ENCODE results near the gene DNAH17. TPM values are rescaled to one million over a fixed set of nuclear protein-coding genes. Genes with fewer than 3 reads are reported as not detected.

DNAH17 gene
- total RNA-seq, 1 experiment from 2014 or later, result 0.13 TPM

- Histone ChIP-seq H2BK20ac (ENCODE audit: low read depth, low read length, poor library complexity, severe bottlenecking) (no peak overlapping the region), H2BK120ac (ENCODE audit: low read depth, low read length, poor library complexity, severe bottlenecking) (no peak overlapping the region), H4K5ac (ENCODE audit: insufficient read length, low read depth, low read length) (no peak overlapping the region), H3T11ph (ENCODE audit: low read length) (no peak overlapping the region), H4K8ac (replicated peaks; ENCODE audit: insufficient read length, low read depth, low read length) (no peak overlapping the region), H3K56ac (ENCODE audit: insufficient read length, low read depth, low read length) (no peak overlapping the region), H3K14ac (ENCODE audit: insufficient read depth, low read length) (no peak overlapping the region), H3K79me2 (ENCODE audit: insufficient read depth, low read length) (peaks cover 27% of the 10 kb centered on the region; the same call in 1 of the 2 replicates), H4K91ac (ENCODE audit: insufficient read length, low read depth, low read length) (no peak overlapping the region), H2AK5ac (ENCODE audit: insufficient read length, low read length) (no peak overlapping the region), H3K79me1 (ENCODE audit: insufficient read depth, low read depth, low read length, poor library complexity, severe bottlenecking) (peaks cover 9% of the 10 kb centered on the region), H3K4me1 (ENCODE audit: insufficient read depth, low read length) (0 out of 2 replicates have a peak, but pooled peaks cover 5% of the 10 kb centered on the region), H3K27me3 (ENCODE audit: insufficient read depth, low read length) (no peaks in the 10 kb centered on the region), H3K9me3 (ENCODE audit: control insufficient read depth, low read depth, low read length) (no peaks in the 10 kb centered on the region), H3K27ac (ENCODE audit: insufficient read length, low read depth, low read length) (no peak overlapping the region), H3K9ac (ENCODE audit: extremely low read depth, insufficient read length, low read length) (no peak overlapping the region), H3K23me2 (ENCODE audit: insufficient read length, low read depth, low read length, poor library complexity, severe bottlenecking) (no peaks in the 10 kb centered on the region), H2BK5ac (ENCODE audit: insufficient read length, low read length) (no peak overlapping the region), H3K18ac (ENCODE audit: insufficient read length, low read depth, low read length) (no peak overlapping the region), H2AFZ (ENCODE audit: low read length) (no peak overlapping the region), H4K20me1 (ENCODE audit: control insufficient read depth, insufficient read depth, insufficient read length) (no peaks in the 10 kb centered on the region), H3K4ac (ENCODE audit: low read depth, low read length) (no peak overlapping the region), H2BK15ac (ENCODE audit: low read depth, low read length) (no peak overlapping the region), H3K23ac (ENCODE audit: insufficient read length, low read depth, low read length) (no peak overlapping the region), H2BK12ac (ENCODE audit: insufficient read length, low read depth, low read length) (no peak overlapping the region), H3K4me2 (ENCODE audit: insufficient read depth, insufficient read length, low read length) (no peak overlapping the region)
- Mint-ChIP-seq H3K4me1 (peaks cover 12 to 16% of the 10 kb centered on the region in 2 experiments), H3K4me3 (no peak overlapping the region), H3K27me3 (ENCODE audit: low read depth) (no peaks in the 10 kb centered on the region), H3K36me3 (ENCODE audit: insufficient read depth in 1 of 3, low read depth in 3 of 3) (peaks cover 26 to 60% (median 54%) of the 10 kb centered on the region in 3 experiments; a peak in 6 of 7 replicates), H3K9me3 (no peaks in the 10 kb centered on the region), H3K27ac (peak overlapping the region in 2 of 3 experiments; percentile 62 to 91; a peak in 4 of 7 replicates)
- no peak for DNase-seq
- WGBS (ENCODE audit: extremely low coverage, insufficient read length, low lambda C conversion rate), result no CpG with 5 or more reads among the region's 4 CpGs
- no peak for TF ChIP-seq CTCF (conservative IDR thresholded peaks at IDR 0.05)
Measured at GRCh38 chr17:78393575-78393974, 183.6 kb downstream of the DNAH17 start.

Data from H9 (cell line).